CD4-positive, alpha-beta memory T cell (primary cell): ENCODE data around the gene FMN1. TPM values are rescaled to one million over a fixed set of nuclear protein-coding genes. Genes with fewer than 3 reads are reported as not detected.

Experiments used
- CTCF ChIA-PET: fragments of 350-600 bp; sonication (Branson Sonifier 250); formaldehyde crosslinking; loops from one replicate; lab custom pipeline; 2021; ENCODE audit warnings: inconsistent platforms; ENCODE audit not compliant: partially characterized antibody; lab: Charles Lee
- POLR2A ChIA-PET: fragments of 350-600 bp; sonication (Branson Sonifier 250); formaldehyde crosslinking; loops from one replicate; lab custom pipeline; 2021; ENCODE audit not compliant: partially characterized antibody; lab: Charles Lee
- DNase-seq, 5 donors: peaks; one replicate each; pipeline versions ENCODE4 v3.0.0 to v3.0.0-alpha.2; 2020 to 2022; ENCODE audit warnings: mixed read lengths in 1 of 5
- H3K27ac ChIP-seq: one replicate; pipeline ENCODE4 v1.7.0; 2013; ENCODE audit warnings: low read depth, low read length
- H3K27me3 ChIP-seq: 2 replicates; pipeline ENCODE4 v1.7.0; 2013; ENCODE audit warnings: mild to moderate bottlenecking, low read length, moderate library complexity; ENCODE audit not compliant: insufficient read depth
- H3K36me3 ChIP-seq: 2 replicates; pipeline ENCODE4 v1.7.0; 2013; ENCODE audit warnings: mild to moderate bottlenecking, low read length, moderate library complexity; ENCODE audit not compliant: insufficient read depth
- H3K4me1 ChIP-seq: 2 replicates; pipeline ENCODE4 v1.7.0; 2013; ENCODE audit warnings: mild to moderate bottlenecking, low read length, moderate library complexity; ENCODE audit not compliant: insufficient read depth
- H3K4me3 ChIP-seq, 2 donors: one replicate each; pipeline ENCODE4 v1.7.0; 2013; ENCODE audit warnings: low read length in 2 of 2, mild to moderate bottlenecking in 1 of 2
- H3K9me3 ChIP-seq, 2 donors: one replicate each; pipeline ENCODE4 v1.7.0; 2013; ENCODE audit warnings: low read length in 2 of 2, control low read depth in 1 of 2; ENCODE audit not compliant: control insufficient read depth in 1 of 2
- H3K27ac Mint-ChIP-seq, 7 donors: one replicate each; pipeline ENCODE4 v1.8.0; 2020 to 2021; ENCODE audit warnings: mixed read lengths in 7 of 7, mild to moderate bottlenecking in 6 of 7, inconsistent platforms in 3 of 7, moderate library complexity in 3 of 7
- H3K27me3 Mint-ChIP-seq, 2 donors: one replicate each; pipeline ENCODE4 v1.8.0; 2020 to 2021; ENCODE audit warnings: mixed read lengths in 2 of 2
- H3K36me3 Mint-ChIP-seq, 2 donors: one replicate each; pipeline ENCODE4 v1.8.0; 2020 to 2021; ENCODE audit warnings: mixed read lengths in 2 of 2, inconsistent platforms in 1 of 2, mild to moderate bottlenecking in 1 of 2
- H3K4me1 Mint-ChIP-seq, 4 donors: one replicate each; pipeline ENCODE4 v1.8.0; 2020 to 2021; ENCODE audit warnings: mixed read lengths in 4 of 4, mild to moderate bottlenecking in 1 of 4
- H3K4me3 Mint-ChIP-seq, 8 donors: one replicate each; pipeline ENCODE4 v1.8.0; 2020 to 2021; ENCODE audit warnings: mixed read lengths in 8 of 8, mild to moderate bottlenecking in 7 of 8, moderate library complexity in 6 of 8, inconsistent platforms in 3 of 8
- H3K9me3 Mint-ChIP-seq, 8 donors: one replicate each; pipeline ENCODE4 v1.8.0; 2020 to 2021; ENCODE audit warnings: mixed read lengths in 8 of 8, mild to moderate bottlenecking in 5 of 8, inconsistent platforms in 3 of 8, moderate library complexity in 1 of 8
- intact Hi-C: fragments of 100-400 bp; cut with micrococcal nuclease; formaldehyde crosslinking; loops from one replicate; pipeline ENCODE4 v1.15.1; 2023
- polyA plus RNA-seq, 2 donors: library from polyadenylated mRNA; unstranded; fragments of 300-500 nt; fragmentation: Illumina TruSeq; gene quantifications; one replicate each; pipeline ENCODE4 v1.2.3, GENCODE V29; 2021
- total RNA-seq, 2 experiments: library from RNA; stranded (reverse); gene quantifications; one replicate each; pipeline ENCODE4 v1.2.3, GENCODE V29; 2021

FMN1 gene
- total and polyA plus RNA-seq, 4 experiments from 2014 or later, result 0.02 to 0.84 (median 0.38) TPM

- Mint-ChIP-seq H3K9me3 (peaks cover 0 to 1% (median 0%) of the 10 kb centered on the region in 8 donors), H3K4me1 (peaks cover 0 to 33% (median 0%) of the 10 kb centered on the region in 4 donors), H3K27ac (no peak overlapping the region), H3K36me3 (no peaks in the 10 kb centered on the region), H3K4me3 (no peak overlapping the region), H3K27me3 (peaks cover 3 to 5% of the 10 kb centered on the region in 2 donors)
- intact Hi-C loops, result no loop called here
- no peak for DNase-seq
- H3K4me1 ChIP-seq, result no peaks in the 10 kb centered on the region
- ChIA-PET POLR2A (no interaction called here), CTCF (no interaction called here)
- no peak overlapping the region for H3K27ac ChIP-seq
- H3K36me3 ChIP-seq, result no peaks in the 10 kb centered on the region
- no peaks in the 10 kb centered on the region for H3K9me3 ChIP-seq
- H3K27me3 ChIP-seq, result no peaks in the 10 kb centered on the region
- no peak overlapping the region for H3K4me3 ChIP-seq
Observed at GRCh38 chr15:33059184-33059583, 135.3 kb downstream of the FMN1 start.

- intact Hi-C loops, result no loop called here
- no peaks in the 10 kb centered on the region for H3K36me3 ChIP-seq
- H3K27ac Mint-ChIP-seq, result no peak overlapping the region
- peaks cover 0 to 29% (median 0%) of the 10 kb centered on the region in 4 donors for H3K4me1 Mint-ChIP-seq
- H3K27me3 ChIP-seq, result no peaks in the 10 kb centered on the region
- no peak overlapping the region for H3K4me3 ChIP-seq
- H3K36me3 Mint-ChIP-seq, result no peaks in the 10 kb centered on the region
- CTCF ChIA-PET, result interaction anchor here (0.7 kb wide), 1 partner anchor 139 kb away, joined by 3 read pairs; no protein-coding TSS in a partner anchor
- DNase-seq, result no peak
- peaks cover 0 to 1% (median 0%) of the 10 kb centered on the region in 8 donors for H3K9me3 Mint-ChIP-seq
- H3K27me3 Mint-ChIP-seq, result peaks cover 0 to 3% of the 10 kb centered on the region in 2 donors
- H3K4me1 ChIP-seq, result no peaks in the 10 kb centered on the region
- H3K4me3 Mint-ChIP-seq, result peak overlapping the region in 1 of 8 donors; percentile 3
- no peak overlapping the region for H3K27ac ChIP-seq
- H3K9me3 ChIP-seq, result no peaks in the 10 kb centered on the region
- POLR2A ChIA-PET, result no interaction called here
Observed at GRCh38 chr15:33057845-33058244, 136.7 kb downstream of the FMN1 start.

GRCh38 chr15:33055962-33056361, 138.6 kb downstream of the FMN1 start:
- CTCF ChIA-PET, result no interaction called here
- POLR2A ChIA-PET, result no interaction called here
- no peak overlapping the region for H3K4me3 ChIP-seq
- Mint-ChIP-seq H3K4me3 (no peak overlapping the region), H3K4me1 (peaks cover 0 to 29% (median 0%) of the 10 kb centered on the region in 4 donors), H3K27ac (no peak overlapping the region), H3K27me3 (peaks cover 0 to 3% of the 10 kb centered on the region in 2 donors), H3K36me3 (no peaks in the 10 kb centered on the region), H3K9me3 (peaks cover 0 to 2% (median 0%) of the 10 kb centered on the region in 8 donors)
- no peaks in the 10 kb centered on the region for H3K36me3 ChIP-seq
- DNase-seq, result no peak
- intact Hi-C loops, result no loop called here
- no peaks in the 10 kb centered on the region for H3K4me1 ChIP-seq
- H3K27ac ChIP-seq, result no peak overlapping the region
- no peaks in the 10 kb centered on the region for H3K27me3 ChIP-seq
- no peaks in the 10 kb centered on the region for H3K9me3 ChIP-seq

GRCh38 chr15:33051528-33051927, 143.0 kb downstream of the FMN1 start:
- Mint-ChIP-seq H3K36me3 (no peaks in the 10 kb centered on the region), H3K27ac (no peak overlapping the region), H3K9me3 (peaks cover 0 to 12% (median 4%) of the 10 kb centered on the region in 8 donors), H3K27me3 (no peaks in the 10 kb centered on the region), H3K4me1 (peaks cover 0 to 17% (median 0%) of the 10 kb centered on the region in 4 donors), H3K4me3 (no peak overlapping the region)
- Histone ChIP-seq H3K27me3 (no peaks in the 10 kb centered on the region), H3K27ac (no peak overlapping the region), H3K4me1 (no peaks in the 10 kb centered on the region), H3K9me3 (no peaks in the 10 kb centered on the region), H3K36me3 (no peaks in the 10 kb centered on the region), H3K4me3 (no peak overlapping the region)
- DNase-seq, result no peak
- intact Hi-C loops, result no loop called here
- ChIA-PET CTCF (no interaction called here), POLR2A (no interaction called here)

GRCh38 chr15:33048255-33048654, 146.3 kb downstream of the FMN1 start:
- H3K27ac ChIP-seq, result no peak overlapping the region
- H3K27me3 ChIP-seq, result no peaks in the 10 kb centered on the region
- ChIA-PET POLR2A (no interaction called here), CTCF (no interaction called here)
- no peaks in the 10 kb centered on the region for H3K36me3 Mint-ChIP-seq
- no peak overlapping the region for H3K4me3 ChIP-seq
- no peaks in the 10 kb centered on the region for H3K27me3 Mint-ChIP-seq
- DNase-seq, result no peak
- intact Hi-C loops, result no loop called here
- peak overlapping the region in 1 of 7 donors; percentile 52 for H3K27ac Mint-ChIP-seq
- no peaks in the 10 kb centered on the region for H3K4me1 ChIP-seq
- peaks cover 0 to 4% (median 0%) of the 10 kb centered on the region in 4 donors for H3K4me1 Mint-ChIP-seq
- H3K36me3 ChIP-seq, result no peaks in the 10 kb centered on the region
- no peak overlapping the region for H3K4me3 Mint-ChIP-seq
- H3K9me3 ChIP-seq, result no peaks in the 10 kb centered on the region
- peaks cover 0 to 14% (median 6%) of the 10 kb centered on the region in 8 donors for H3K9me3 Mint-ChIP-seq

GRCh38 chr15:33047077-33047476, 147.4 kb downstream of the FMN1 start:
- Mint-ChIP-seq H3K27ac (peak overlapping the region in 2 of 7 donors; percentile 6 to 71), H3K4me3 (no peak overlapping the region), H3K36me3 (no peaks in the 10 kb centered on the region), H3K4me1 (peaks cover 0 to 4% (median 0%) of the 10 kb centered on the region in 4 donors), H3K9me3 (peaks cover 0 to 17% (median 7%) of the 10 kb centered on the region in 8 donors), H3K27me3 (no peaks in the 10 kb centered on the region)
- peak in 2 of 5 donors; percentile 14 to 20 for DNase-seq
- no peaks in the 10 kb centered on the region for H3K4me1 ChIP-seq
- intact Hi-C loops, result no loop called here
- CTCF ChIA-PET, result no interaction called here
- no peaks in the 10 kb centered on the region for H3K27me3 ChIP-seq
- POLR2A ChIA-PET, result no interaction called here
- H3K9me3 ChIP-seq, result no peaks in the 10 kb centered on the region
- no peak overlapping the region for H3K4me3 ChIP-seq
- no peaks in the 10 kb centered on the region for H3K36me3 ChIP-seq
- no peak overlapping the region for H3K27ac ChIP-seq

- intact Hi-C loops, result no loop called here
- Mint-ChIP-seq H3K27ac (no peak overlapping the region), H3K4me1 (peaks cover 0 to 8% (median 0%) of the 10 kb centered on the region in 4 donors), H3K27me3 (no peaks in the 10 kb centered on the region), H3K4me3 (no peak overlapping the region), H3K36me3 (no peaks in the 10 kb centered on the region), H3K9me3 (peaks cover 0 to 19% (median 7%) of the 10 kb centered on the region in 8 donors)
- CTCF ChIA-PET, result no interaction called here
- DNase-seq, result no peak
- Histone ChIP-seq H3K4me1 (no peaks in the 10 kb centered on the region), H3K36me3 (no peaks in the 10 kb centered on the region), H3K4me3 (no peak overlapping the region), H3K27ac (no peak overlapping the region), H3K9me3 (no peaks in the 10 kb centered on the region), H3K27me3 (no peaks in the 10 kb centered on the region)
- POLR2A ChIA-PET, result no interaction called here
Observed at GRCh38 chr15:33046329-33046728, 148.2 kb downstream of the FMN1 start.
